HT1080 (cell line): ENCODE measurements around the gene TMEFF2. TPM values are rescaled to one million over a fixed set of nuclear protein-coding genes. Genes with fewer than 3 reads are reported as not detected.

Experiments
- DNase-seq: peaks from one replicate; pipeline ENCODE4 v3.0.0-alpha.2; 2015; ENCODE audit warnings: low read depth
- total RNA-seq: library from RNA; depleted of rRNA; stranded (reverse); fragments of >200 nt; shearing (Covaris generic); gene quantifications from 2 replicates; pipeline ENCODE4 v1.2.3, GENCODE V29; 2014

TMEFF2 gene
- total RNA-seq, 1 experiment from 2014 or later, result 0.03 TPM

DNA sequence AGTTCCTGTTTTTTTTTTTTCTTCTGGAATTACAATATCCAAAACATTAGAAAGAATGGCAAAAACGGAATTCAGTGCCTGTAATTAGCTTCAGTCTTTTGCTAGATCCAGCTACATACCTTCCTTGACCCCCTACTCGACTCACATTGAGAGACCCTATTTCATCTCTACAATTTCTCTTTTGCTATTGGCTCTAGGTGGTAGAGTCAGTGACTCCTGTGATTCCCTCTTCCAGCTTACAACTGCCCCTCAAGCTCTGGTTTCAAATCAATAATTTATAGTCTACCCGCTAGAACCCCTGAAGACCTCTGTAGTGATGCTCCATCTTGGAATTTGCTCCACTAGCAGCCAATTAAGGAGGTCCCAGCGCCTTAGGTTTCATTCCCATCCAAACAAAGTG lies 125.8 kb downstream of the TMEFF2 start:
- DNase-seq, result no peak

DNA sequence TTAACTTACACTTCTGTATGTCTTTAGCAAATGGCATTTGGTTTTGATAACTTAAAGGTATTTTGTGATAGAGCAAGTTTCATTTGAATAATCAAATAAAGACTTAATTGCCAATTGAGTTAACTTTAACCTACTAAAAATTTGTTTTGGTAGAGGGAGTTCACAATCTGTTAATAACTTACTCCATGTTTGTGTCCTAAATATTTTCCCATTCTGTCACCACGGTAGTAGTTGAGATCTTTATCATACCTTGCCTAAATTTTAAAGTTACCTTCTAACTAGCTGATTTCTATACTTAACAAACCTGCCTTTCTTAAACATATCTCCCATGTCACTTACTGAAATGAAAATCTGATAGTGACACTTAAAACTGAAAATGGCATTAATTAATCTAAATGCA lies 127.1 kb downstream of the TMEFF2 start:
- DNase-seq, result no peak

DNA sequence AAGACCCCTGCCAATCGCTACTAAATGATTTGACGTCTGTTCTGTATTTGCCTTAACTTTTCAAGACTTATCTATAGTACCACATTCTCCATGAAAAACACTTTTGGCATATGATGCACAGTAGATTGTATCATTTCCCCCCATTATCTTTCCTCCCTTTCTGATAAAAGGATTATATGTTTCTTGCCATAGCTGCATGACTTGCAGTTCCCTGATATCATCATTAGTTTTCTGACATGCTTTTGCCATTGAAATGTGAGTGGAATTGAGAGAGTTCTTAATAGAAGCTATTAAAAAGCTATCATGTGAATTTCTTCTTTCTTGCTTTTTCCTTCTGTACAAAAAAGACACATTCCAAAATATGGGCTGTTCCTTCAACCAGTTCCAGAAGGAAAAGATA lies 130.3 kb downstream of the TMEFF2 start:
- no peak for DNase-seq

DNA sequence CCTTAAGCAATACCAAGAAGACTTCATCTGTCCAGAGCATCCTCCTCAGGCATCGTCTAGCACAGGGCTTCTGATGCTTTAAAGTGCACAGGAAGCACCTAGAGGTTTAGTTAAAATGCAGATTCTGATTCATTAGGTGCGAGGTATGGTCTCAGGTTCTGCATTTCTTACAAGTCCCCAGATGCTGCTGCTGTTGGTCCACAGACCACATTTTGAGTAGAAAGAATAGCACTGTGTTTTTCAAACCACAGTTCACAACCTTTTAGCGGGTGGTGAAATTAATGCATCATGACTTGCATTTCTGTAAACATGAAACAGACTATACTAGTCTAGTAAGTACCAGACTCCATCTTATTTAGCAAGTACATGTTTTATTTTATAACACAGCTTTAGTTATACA lies 134.6 kb downstream of the TMEFF2 start:
- no peak for DNase-seq

DNA sequence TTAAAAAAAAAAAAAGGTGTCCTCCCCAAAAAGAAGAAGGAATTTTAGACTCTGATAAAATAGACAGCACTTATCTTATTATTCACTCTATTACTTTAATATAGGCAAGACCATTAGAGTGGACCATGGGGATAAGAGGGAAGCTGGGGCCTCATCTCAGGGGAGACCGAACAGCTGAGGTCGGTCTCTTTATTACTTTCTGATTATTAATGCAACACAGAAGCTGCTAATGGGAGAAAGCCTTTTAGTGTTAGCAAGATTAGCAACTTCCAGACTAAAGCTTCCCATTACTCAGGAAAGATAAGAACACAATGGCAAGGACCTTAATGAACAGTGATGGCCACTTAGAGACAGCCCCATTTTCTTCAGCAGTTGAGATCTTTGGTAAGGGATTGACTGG lies 135.5 kb downstream of the TMEFF2 start:
- no peak for DNase-seq

DNA sequence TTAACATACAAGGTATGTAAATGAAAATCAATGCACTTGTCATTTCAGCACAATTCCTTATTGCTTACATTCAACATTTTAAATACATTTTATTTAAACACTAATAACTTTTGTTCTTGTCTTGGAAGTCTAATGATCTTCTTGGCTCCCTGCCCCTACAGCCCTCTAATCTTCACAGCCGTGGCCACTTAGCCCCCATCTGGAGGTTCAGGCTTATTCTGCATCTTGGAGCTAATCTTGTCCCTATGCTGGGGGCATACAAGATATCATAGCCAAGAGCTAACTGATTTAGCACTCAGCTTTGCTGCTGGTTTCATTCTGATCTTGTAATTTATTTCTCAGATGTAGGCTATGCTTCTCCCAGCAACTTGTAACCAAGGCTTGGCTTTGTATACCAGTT lies 140.8 kb downstream of the TMEFF2 start:
- no peak for DNase-seq

DNA sequence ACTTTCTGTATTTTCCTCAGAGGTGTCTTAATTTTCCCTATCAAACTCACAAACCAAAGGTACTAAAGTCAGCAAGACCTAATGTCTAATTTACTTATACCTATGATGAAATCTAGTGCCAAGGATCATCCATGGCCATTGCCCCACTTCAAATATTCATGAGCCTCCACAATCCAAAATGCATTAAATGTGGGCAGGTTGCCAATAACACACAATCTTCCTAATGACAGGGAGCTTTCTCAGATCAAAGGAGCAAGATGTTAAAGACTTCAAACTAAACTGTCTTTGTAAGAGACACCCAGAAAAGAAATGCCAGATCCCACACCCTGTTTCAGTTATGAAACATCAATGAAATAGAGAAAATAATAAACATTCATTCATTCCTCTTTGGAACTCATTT lies 143.2 kb downstream of the TMEFF2 start:
- DNase-seq, result no peak

DNA sequence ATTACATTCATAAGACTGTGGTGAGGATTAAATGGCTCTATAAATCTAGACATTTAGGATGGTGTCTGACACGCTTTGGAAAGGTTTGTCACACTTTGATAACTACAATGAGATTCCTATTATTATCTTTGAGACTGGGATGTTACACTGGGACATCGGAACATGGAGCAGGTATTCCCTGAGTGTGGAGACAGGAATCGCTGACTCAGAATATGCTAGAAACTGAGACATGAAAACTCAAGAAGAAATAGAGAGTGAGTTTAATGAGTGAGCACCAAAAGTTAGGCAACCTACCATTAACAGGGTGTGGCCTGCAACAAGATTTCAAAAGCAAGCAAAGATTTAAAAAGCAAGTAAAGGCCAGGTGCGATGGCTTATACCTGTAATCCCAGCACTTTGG lies 145.4 kb downstream of the TMEFF2 start:
- no peak for DNase-seq

DNA sequence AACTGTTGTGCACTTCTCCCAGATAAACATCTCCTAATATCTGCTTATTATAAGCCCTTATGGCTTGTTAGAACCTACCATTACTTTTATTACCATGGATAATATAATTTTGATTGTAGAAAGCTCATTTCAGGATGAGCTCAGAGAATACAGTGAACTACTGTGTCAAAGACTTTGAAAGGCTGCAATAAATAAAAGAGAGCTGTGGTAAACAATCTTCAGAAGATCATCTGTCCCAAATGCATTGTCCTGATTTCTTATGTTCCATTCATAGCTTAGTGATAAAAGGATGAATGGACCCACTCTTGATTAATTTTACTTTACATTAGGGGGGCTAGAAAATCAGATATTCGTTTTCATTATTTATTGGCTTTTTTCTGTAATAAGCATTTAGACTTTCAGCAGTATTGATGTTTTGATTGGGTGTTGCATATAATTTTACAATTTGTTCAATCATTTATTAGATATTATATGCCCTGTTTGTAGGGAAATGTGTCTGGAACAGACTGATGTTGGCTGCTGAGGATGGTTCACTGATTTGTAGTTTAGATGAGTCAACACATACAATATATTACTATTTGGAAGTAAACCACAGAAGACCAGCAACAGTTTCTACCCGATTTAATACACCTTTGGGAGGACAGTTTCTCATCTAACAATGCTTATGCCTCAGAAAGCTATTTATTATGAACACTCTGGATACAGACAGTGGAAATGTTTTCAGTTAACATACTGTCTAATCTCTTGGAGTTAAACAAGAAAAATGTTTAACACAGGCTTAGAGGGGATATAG lies 147.2 kb downstream of the TMEFF2 start:
- no peak for DNase-seq

DNA sequence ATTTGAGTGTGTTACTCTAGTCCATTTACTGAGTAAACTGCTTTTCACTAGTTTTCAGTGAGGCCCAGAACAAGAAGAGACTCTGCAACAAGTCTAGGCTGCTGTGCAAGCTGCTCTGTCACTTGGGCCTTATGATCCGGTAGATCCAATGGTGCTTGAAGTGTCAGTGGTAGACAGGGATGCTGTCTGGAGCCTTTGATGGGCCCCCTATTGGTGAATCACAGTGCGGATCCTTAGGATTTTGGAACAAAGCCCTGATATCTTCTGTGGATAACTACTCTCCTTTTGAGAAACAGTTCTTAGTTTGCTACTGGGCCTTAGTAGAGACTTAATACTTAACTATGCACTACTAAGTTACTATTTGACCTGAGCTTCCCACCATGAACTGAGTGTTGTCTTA lies 150.2 kb downstream of the TMEFF2 start:
- no peak for DNase-seq

DNA sequence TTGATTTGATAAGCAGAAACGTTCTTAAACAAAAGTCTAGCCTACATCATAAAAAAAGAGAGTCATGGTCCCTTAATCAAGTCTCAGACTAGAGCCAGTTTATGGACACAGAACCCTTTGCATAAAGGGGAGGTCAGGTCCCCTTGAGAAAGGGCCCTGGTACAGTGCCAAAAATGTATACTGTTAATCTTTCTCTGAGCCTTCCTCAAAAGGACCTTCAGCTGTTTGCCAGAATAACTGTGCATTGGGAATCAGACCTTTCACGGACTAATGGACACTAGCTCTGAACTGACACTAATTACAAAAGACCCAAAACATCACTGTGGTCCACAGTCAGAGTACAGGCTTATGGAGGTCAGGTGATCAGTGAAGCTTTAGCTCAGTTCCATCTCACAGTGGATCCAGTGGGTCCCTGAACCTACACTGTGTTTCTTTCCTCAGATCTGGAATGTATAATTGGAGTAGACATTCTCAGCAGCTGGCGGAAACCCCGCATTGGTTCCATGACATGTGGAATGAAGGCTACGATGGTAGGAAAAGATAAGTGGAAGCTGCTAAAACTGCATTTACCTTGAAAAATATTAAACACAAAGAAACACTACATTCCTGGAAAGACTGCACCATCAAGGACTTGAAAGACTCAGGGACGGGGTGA lies 151.4 kb downstream of the TMEFF2 start:
- no peak for DNase-seq

DNA sequence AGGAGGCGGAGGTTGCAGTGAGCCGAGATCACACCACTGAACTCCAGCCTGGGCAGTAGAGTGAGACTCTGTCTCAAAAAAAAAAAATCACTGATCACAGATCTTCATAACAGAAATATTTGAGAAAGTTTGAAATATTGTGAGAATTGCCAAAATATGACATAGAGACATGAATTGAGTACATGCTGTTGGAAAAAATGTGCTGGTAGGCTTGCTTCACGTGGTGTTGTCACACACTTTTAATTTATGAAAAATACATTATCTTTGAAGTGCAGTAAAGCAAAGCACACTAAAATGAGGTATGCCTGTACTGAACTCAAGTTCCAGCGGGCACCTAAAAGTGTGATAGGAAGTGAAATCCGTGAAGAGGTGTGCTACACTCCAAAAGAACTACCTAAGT lies 152.6 kb downstream of the TMEFF2 start:
- no peak for DNase-seq

DNA sequence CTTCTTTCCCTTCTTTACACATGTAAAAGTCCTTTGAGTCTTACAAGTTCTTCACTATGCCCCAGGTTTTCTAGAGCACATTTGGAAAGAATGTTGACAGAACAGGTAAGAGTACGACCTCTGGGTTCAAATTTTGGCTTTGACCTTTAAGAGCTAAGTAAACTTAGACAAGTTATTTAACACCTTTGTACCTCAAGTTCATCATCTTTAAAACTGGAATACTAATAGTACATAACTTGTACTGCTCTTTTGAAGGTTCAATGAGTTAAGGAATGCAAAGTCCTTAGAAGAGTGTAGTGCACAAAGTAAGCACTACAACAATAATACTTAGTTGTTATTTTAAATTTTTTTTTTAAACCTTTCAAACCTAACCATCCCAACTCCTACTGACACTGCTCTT lies 156.6 kb downstream of the TMEFF2 start:
- no peak for DNase-seq

DNA sequence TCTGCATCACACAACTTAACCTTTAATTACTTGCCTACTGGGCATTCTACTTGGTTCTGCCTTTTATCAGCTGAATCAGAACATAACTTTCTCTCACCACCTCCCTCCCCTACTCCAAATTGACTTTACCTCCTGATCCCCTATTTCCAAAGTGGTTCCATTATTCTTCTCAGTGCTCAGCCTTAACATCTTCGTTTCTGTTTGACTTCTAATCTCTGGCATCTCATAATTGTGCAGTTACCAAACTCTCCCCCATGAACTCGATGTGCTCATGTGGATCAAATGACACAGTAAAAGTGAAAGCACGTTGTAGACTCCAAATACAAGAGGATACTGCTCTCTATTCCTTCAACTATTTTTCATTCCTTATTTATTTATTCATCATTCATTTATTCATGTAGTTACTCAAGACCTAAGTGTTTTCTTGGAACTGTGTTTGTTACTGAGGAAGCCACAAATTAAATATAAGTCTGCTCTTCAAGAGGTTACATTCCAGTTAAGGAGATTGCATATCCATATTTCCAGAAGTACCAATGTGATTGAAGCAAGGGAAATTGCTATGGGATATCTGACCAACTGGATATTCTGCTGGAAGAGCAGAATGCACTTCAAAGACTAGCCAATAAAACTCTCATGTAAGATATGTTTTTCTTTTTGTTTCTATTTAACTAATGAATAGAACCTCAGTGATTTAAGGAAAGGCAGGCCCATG lies 158.8 kb downstream of the TMEFF2 start:
- DNase-seq, result peak; percentile 28

DNA sequence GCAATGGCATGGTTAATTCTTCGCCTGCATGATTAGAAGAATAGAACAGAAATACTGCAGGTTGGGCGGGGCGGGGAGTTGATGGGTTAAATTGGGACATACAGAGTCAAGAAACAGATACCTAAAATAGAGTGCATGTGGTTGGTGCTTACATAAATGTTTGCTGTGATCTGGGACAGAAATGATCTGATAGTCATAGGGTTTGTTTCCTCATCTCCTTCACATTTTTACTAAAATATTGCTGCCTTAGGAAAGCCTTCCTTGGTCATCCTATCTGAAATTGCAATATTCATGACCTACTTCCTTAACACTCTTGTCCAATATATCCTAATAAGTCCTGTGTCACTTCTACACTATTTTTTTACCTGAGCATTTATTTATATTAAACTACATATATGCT lies 163.9 kb downstream of the TMEFF2 start:
- DNase-seq, result no peak

DNA sequence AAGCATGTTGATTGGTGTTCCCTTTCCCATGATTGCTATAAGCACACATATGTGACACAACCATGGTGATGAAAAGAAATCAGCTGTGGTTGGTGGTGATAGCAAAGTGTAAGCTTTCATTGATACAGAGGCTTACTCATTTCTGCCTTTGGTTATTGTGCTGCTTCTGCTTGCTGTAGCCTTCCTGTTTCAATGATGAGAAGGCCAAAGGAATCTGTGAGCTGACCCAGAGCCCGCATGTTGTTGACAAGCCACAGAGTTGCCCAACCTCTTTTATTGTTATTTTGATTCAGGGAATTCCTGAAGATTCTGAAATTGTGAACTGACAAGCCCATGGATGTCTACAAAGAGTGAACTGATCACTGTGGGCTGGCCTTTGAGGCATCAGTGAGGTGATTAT lies 164.4 kb downstream of the TMEFF2 start:
- DNase-seq, result no peak

DNA sequence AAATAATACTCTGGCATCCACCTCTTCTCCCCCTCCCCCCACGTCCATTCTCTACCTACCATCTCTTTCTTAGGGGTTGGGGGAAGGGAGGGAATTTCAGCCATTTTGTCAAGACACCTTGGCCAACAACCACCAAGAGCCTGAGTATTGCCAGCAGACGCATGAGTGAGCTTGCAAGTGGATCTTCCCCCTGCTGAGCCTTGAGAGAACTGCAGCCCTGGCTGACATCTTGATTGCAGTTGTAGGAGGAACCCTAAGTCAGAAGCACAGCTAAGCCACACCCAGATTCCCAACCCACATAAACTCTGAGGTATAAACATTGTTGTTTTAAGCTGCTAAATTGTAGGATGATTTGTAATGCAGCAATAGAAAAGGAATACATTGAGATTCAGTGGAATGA lies 165.6 kb downstream of the TMEFF2 start:
- DNase-seq, result peak; percentile 46

DNA sequence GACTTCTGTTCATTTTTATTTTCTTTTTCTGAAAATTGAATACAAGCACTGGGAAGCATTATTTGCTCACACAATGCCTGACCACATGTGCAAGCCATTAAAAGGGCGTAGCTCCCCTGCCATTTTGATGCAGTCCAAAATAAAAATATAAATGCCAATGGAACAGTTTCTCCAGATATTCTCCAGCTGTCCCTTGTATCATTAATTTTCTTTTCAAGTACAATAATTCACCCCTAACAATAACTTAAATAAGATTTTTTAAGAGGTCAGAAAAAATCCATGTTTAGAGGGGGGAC lies 168.0 kb downstream of the TMEFF2 start:
- no peak for DNase-seq

DNA sequence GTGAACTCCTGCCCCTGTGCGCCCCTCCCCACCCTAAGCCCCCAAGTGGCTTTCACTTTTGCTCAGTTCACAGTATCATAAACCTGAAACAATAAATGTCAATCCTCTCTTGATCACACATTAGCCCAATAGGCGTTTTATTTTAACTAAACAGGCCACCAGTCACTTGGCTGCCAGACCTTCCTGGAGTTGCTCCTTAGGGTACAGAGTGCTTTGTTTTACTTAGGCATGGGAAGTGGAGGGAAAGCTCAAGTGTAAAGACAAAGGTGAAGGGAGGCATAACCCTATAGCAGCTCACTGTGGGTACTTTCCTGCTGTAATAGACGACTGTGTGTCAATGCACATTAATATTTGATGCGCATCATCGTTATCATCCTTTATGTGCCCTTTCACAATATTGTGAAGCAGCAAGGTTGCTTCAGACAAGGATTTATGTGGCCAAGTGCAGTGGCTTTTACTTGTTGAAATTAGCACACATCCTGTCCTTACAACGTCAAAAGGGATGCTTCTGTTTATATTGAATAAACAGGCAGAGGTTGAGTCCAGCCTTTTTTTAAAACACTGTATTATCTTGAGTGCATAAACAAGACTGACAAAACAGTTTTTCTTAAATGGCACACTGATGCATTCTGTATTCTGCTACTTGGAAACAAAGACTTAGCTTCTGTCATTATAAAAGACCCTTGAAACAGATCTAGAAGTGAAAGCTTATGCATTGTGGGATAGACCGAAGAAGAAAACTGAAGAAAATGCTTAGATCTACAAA lies 168.5 kb downstream of the TMEFF2 start:
- DNase-seq, result no peak

DNA sequence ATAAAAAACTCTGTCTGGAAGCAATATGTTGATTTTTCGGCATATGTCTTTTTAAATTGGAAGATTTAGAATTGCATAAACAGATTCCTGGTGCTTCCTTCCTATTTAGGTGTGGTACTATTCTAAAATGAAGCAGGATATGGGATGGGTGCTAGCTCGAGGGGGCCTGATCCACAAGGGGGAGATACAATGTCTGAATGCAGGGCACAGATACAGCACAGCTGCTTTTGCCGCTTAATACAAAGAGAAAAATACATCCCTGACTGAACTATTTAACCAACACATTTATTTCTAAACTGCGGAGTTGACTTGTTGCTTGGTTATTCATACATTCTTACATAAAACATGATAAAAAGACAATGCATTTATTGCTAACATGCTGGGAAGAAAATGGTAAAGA lies 169.1 kb downstream of the TMEFF2 start:
- no peak for DNase-seq

DNA sequence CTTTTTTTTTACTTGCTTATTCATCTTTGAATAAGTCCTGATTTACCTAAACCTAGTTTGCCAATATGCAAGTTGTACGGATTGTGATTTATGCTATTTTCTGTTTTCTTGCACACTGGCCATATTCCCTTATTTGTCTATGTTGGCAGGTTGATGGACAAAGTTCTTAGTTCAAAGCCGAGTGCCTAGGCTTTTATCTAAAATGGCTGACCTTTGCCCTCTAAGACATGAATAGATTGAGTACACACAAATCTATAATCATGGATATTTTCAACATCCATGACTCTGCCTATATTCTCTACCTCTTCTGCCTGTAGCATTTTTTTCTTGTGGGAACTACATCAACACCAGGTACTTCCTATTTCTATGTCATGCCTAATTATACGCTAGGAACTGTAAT lies 171.7 kb downstream of the TMEFF2 start:
- no peak for DNase-seq

DNA sequence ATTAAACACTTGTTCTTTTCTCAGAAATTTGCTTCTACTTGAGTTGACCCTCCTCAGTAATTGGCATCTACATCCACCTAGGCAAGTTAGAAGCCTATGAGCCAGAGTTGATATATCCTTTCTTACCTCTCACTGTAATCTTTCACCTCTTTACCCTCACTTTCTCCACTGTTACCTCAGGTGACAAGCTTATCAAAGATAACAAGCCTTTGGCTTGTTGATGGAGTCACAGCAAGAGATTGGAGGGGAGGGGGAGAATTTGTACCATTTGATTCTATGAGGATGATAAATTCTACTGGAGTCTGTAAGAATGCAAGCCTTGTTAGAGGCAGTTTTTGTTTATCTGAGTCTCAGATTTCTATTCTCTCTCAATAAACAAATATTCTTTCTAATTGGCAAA lies 176.9 kb downstream of the TMEFF2 start:
- DNase-seq, result no peak
